Peyer's patch (tissue), 4 donors: ENCODE results near the gene GALNT4.

Experiments used
- CTCF ChIP-seq, 6 experiments: fragments of 450-650 bp in 4 of 6; fragments of 200-600 bp in 2 of 6; sonication (generic) in 1 of 6; IDR thresholded peaks; one replicate each; pipeline ENCODE4 v1.5.1; 2017 to 2019; ENCODE audit warnings: antibody characterized with exemption in 6 of 6, mild to moderate bottlenecking in 3 of 6, moderate library complexity in 1 of 6
- POLR2A ChIP-seq, 2 donors: fragments of 450-650 bp; IDR thresholded peaks; one replicate each; pipeline ENCODE4 v1.5.1; 2017; ENCODE audit warnings: antibody characterized with exemption in 2 of 2, mild to moderate bottlenecking in 2 of 2, moderate library complexity in 2 of 2

GRCh38 chr12:89524541-89525304, at the start of gene GALNT4:
- TF ChIP-seq CTCF (IDR thresholded peaks at IDR 0.05) (peak; percentile 54 to 79 (median 68)), POLR2A (IDR thresholded peaks at IDR 0.05) (peak; percentile 66 to 84)
